Suprapubic skin (tissue), 3 donors: ENCODE measurements around the gene GRIK4.

Experiments
- CTCF ChIP-seq, 2 donors: fragments of 200-600 bp in 1 of 2; fragments of 450-650 bp in 1 of 2; sonication (generic) in 1 of 2; IDR thresholded peaks; one replicate each; pipeline ENCODE4 v1.5.1; 2016 to 2019; ENCODE audit warnings: antibody characterized with exemption in 2 of 2, mild to moderate bottlenecking in 1 of 2, moderate library complexity in 1 of 2
- POLR2A ChIP-seq, 2 donors: fragments of 450-650 bp; IDR thresholded peaks; one replicate each; pipeline ENCODE4 v1.6.1; 2017; ENCODE audit warnings: antibody characterized with exemption in 2 of 2, mild to moderate bottlenecking in 2 of 2, moderate library complexity in 2 of 2

GRCh38 chr11:120768949-120769348 lies 257.4 kb downstream of the GRIK4 start:
- TF ChIP-seq POLR2A (IDR thresholded peaks at IDR 0.05) (no peak), CTCF (IDR thresholded peaks at IDR 0.05) (no peak)
